Smooth muscle cell of the brain vasculature (primary cell): Measurements from ENCODE around the gene HOXC10.

ENCODE experiments used
- DNase-seq: peaks from one replicate; pipeline ENCODE4 v3.0.0-alpha.2; 2012; ENCODE audit warnings: low read depth, low spot score

Gene HOXC10

GRCh38 chr12:53950789-53951576 lies 34.0 kb upstream of the HOXC10 start:
- no peak for DNase-seq

- DNase-seq: no peak
Measured at GRCh38 chr12:53951577-53952334, 33.2 kb upstream of the HOXC10 start.

- DNase-seq: no peak
Measured at GRCh38 chr12:53952335-53952694, 32.6 kb upstream of the HOXC10 start.

- DNase-seq: no peak
Measured at GRCh38 chr12:53952871-53953734, 31.8 kb upstream of the HOXC10 start.

- no peak for DNase-seq
Measured at GRCh38 chr12:53953831-53954693, 30.9 kb upstream of the HOXC10 start.

- DNase-seq: no peak
Measured at GRCh38 chr12:53954694-53955035, 30.3 kb upstream of the HOXC10 start, which contains the start of gene HOXC12. Gene HOXC12, plus strand, starts transcription at chr12:53954903. Its CDS starts 27 bp downstream, at chr12:53954930.

- no peak for DNase-seq
Measured at GRCh38 chr12:53955036-53955775, 29.7 kb upstream of the HOXC10 start.

GRCh38 chr12:53955776-53956250 lies 29.1 kb upstream of the HOXC10 start:
- DNase-seq: no peak

GRCh38 chr12:53956251-53956887 lies 28.6 kb upstream of the HOXC10 start:
- DNase-seq: no peak

GRCh38 chr12:53956914-53957536 lies 27.9 kb upstream of the HOXC10 start:
- DNase-seq: no peak

- DNase-seq: no peak
Measured at GRCh38 chr12:53958128-53958527, 26.8 kb upstream of the HOXC10 start.

GRCh38 chr12:53959314-53959713 lies 25.6 kb upstream of the HOXC10 start:
- no peak for DNase-seq

- DNase-seq: no peak
Measured at GRCh38 chr12:53960187-53961024, 24.5 kb upstream of the HOXC10 start.

- DNase-seq: no peak
Measured at GRCh38 chr12:53961025-53961761, 23.8 kb upstream of the HOXC10 start.

- no peak for DNase-seq
Measured at GRCh38 chr12:53963005-53963404, 21.9 kb upstream of the HOXC10 start.

- DNase-seq: no peak
Measured at GRCh38 chr12:53963434-53964314, 21.3 kb upstream of the HOXC10 start.

GRCh38 chr12:53964315-53964713 lies 20.6 kb upstream of the HOXC10 start:
- no peak for DNase-seq
